Neural progenitor cell (in vitro differentiated cells): ENCODE results near the gene NSMCE1. TPM values are rescaled to one million over a fixed set of nuclear protein-coding genes. Genes with fewer than 3 reads are reported as not detected.
"Not testable (repeated sequence)": the region's sequence is repeated elsewhere in the genome, so short reads cannot be mapped to it uniquely, and the experiment has no call there.

Source experiments
- DNase-seq: peaks from one replicate; pipeline ENCODE4 v3.0.0-alpha.2; 2016; ENCODE audit warnings: low spot score
- H2AFZ ChIP-seq: fragments of 200-600 bp; sonication (generic); replicated peaks from 2 replicates; pipeline ENCODE4 v1.6.1; 2016; ENCODE audit warnings: antibody characterized with exemption
- H3F3A ChIP-seq: fragments of 200-600 bp; sonication (generic); 2 replicates; pipeline ENCODE4 v1.6.1; 2016; ENCODE audit warnings: antibody characterized with exemption, low read depth
- H3K27ac ChIP-seq: fragments of 200-600 bp; sonication (generic); 2 replicates; pipeline ENCODE4 v1.5.1; 2016; ENCODE audit warnings: mild to moderate bottlenecking
- H3K27me3 ChIP-seq: fragments of 200-600 bp; sonication (generic); 2 replicates; pipeline ENCODE4 v1.6.1; 2016; ENCODE audit warnings: mild to moderate bottlenecking, moderate library complexity
- H3K36me3 ChIP-seq: fragments of 200-600 bp; sonication (generic); 2 replicates; pipeline ENCODE4 v1.5.1; 2016
- H3K4me1 ChIP-seq: fragments of 200-600 bp; sonication (generic); 2 replicates; pipeline ENCODE4 v1.6.1; 2016; ENCODE audit warnings: mixed run types
- H3K4me2 ChIP-seq: fragments of 200-600 bp; sonication (generic); 2 replicates; pipeline ENCODE4 v1.6.1; 2016
- H3K4me3 ChIP-seq: fragments of 200-600 bp; sonication (generic); 2 replicates; pipeline ENCODE4 v1.5.1; 2016
- H3K79me2 ChIP-seq: fragments of 200-600 bp; sonication (generic); 2 replicates; pipeline ENCODE4 v1.6.1; 2016; ENCODE audit warnings: low read depth
- H3K9ac ChIP-seq: fragments of 200-600 bp; sonication (generic); 2 replicates; pipeline ENCODE4 v1.6.1; 2016
- H3K9me3 ChIP-seq: fragments of 200-600 bp; sonication (generic); 2 replicates; pipeline ENCODE4 v1.5.1; 2016; ENCODE audit warnings: low read depth
- H4K20me1 ChIP-seq: fragments of 200-600 bp; sonication (generic); 2 replicates; pipeline ENCODE4 v1.6.1; 2016; ENCODE audit warnings: low read depth
- H3K27ac Mint-ChIP-seq: 3 replicates; pipeline ENCODE4 v1.8.0; 2021; ENCODE audit warnings: mixed read lengths
- H3K27me3 Mint-ChIP-seq: 2 replicates; pipeline ENCODE4 v1.8.0; 2022; ENCODE audit warnings: low read depth, mild to moderate bottlenecking, inconsistent platforms, moderate library complexity, mixed read lengths; ENCODE audit not compliant: insufficient read depth
- H3K36me3 Mint-ChIP-seq: 3 replicates; pipeline ENCODE4 v1.8.0; 2021; ENCODE audit warnings: mixed read lengths
- H3K4me1 Mint-ChIP-seq: 3 replicates; pipeline ENCODE4 v1.8.0; 2021; ENCODE audit warnings: mixed read lengths
- H3K4me3 Mint-ChIP-seq: 3 replicates; pipeline ENCODE4 v1.8.0; 2021; ENCODE audit warnings: mild to moderate bottlenecking, moderate library complexity, mixed read lengths
- H3K9me3 Mint-ChIP-seq: 3 replicates; pipeline ENCODE4 v1.8.0; 2020; ENCODE audit warnings: mixed read lengths
- CTCF ChIP-seq: fragments of 200-600 bp; sonication (generic); IDR thresholded peaks from 2 replicates; pipeline ENCODE4 v1.5.1; 2017; ENCODE audit warnings: antibody characterized with exemption, mild to moderate bottlenecking
- EZH2 ChIP-seq: fragments of 200-600 bp; sonication (generic); IDR thresholded peaks from 2 replicates; pipeline ENCODE4 v1.6.1; 2017; ENCODE audit warnings: antibody characterized with exemption, mild to moderate bottlenecking, moderate library complexity
- EZH2phosphoT487 ChIP-seq: fragments of 200-600 bp; sonication (generic); IDR thresholded peaks from 2 replicates; pipeline ENCODE4 v1.6.1; 2017; ENCODE audit warnings: antibody characterized with exemption
- total RNA-seq: library from RNA; depleted of rRNA; stranded (reverse); fragments of >200 nt; gene quantifications from 2 replicates; pipeline ENCODE4 v1.2.3, GENCODE V29; 2015; ENCODE audit warnings: low replicate concordance

Gene NSMCE1
- total RNA-seq, 1 donor from 2014 or later = 83.4 TPM

- H3K4me3 ChIP-seq = no peak overlapping the region
- H3K4me2 ChIP-seq = no peak overlapping the region
- no peaks in the 10 kb centered on the region for H3K4me1 ChIP-seq
- H3K79me2 ChIP-seq = peaks cover under 1% of the 10 kb centered on the region
- TF ChIP-seq EZH2 (no peak), EZH2phosphoT487 (no peak), CTCF (no peak)
- H3K27me3 Mint-ChIP-seq = no peaks in the 10 kb centered on the region
- H3K9me3 ChIP-seq = no peaks in the 10 kb centered on the region
- no peak overlapping the region for H3K27ac ChIP-seq
- H3K36me3 ChIP-seq = no peaks in the 10 kb centered on the region
- no peak overlapping the region for H3K9ac ChIP-seq
- H3K9me3 Mint-ChIP-seq = no peaks in the 10 kb centered on the region
- H3K36me3 Mint-ChIP-seq = no peaks in the 10 kb centered on the region
- no peak for DNase-seq
- no peaks in the 10 kb centered on the region for H3F3A ChIP-seq
- peaks cover 12% of the 10 kb centered on the region for H3K4me1 Mint-ChIP-seq
- H3K4me3 Mint-ChIP-seq = no peak overlapping the region
- no peaks in the 10 kb centered on the region for H4K20me1 ChIP-seq
- H3K27me3 ChIP-seq = no peaks in the 10 kb centered on the region
- no peak overlapping the region for H2AFZ ChIP-seq
- no peak overlapping the region for H3K27ac Mint-ChIP-seq
Measured at GRCh38 chr16:27273330-27273669, 4.7 kb upstream of the NSMCE1 start.

GRCh38 chr16:27272697-27273096 lies 4.1 kb upstream of the NSMCE1 start:
- not testable (repeated sequence) for H3K36me3 ChIP-seq, H3K4me1 ChIP-seq, H2AFZ ChIP-seq, H3K9ac ChIP-seq, H3K27ac Mint-ChIP-seq, H3K27ac ChIP-seq, H3K9me3 ChIP-seq, H3K4me2 ChIP-seq, H3K4me3 ChIP-seq, H4K20me1 ChIP-seq, H3F3A ChIP-seq, H3K27me3 Mint-ChIP-seq, H3K4me3 Mint-ChIP-seq, H3K9me3 Mint-ChIP-seq, H3K36me3 Mint-ChIP-seq, DNase-seq, H3K27me3 ChIP-seq, H3K79me2 ChIP-seq
- H3K4me1 Mint-ChIP-seq = peaks cover 15% of the 10 kb centered on the region

- Mint-ChIP-seq H3K36me3 (no peaks in the 10 kb centered on the region), H3K4me3 (no peak overlapping the region), H3K9me3 (no peaks in the 10 kb centered on the region), H3K27me3 (no peaks in the 10 kb centered on the region), H3K4me1 (peaks cover 15% of the 10 kb centered on the region), H3K27ac (no peak overlapping the region)
- Histone ChIP-seq H3K9ac (no peak overlapping the region), H3K4me1 (no peaks in the 10 kb centered on the region), H3K36me3 (no peaks in the 10 kb centered on the region), H3K27ac (no peak overlapping the region), H3K4me3 (no peak overlapping the region), H3K9me3 (no peaks in the 10 kb centered on the region), H3K79me2 (peaks cover 9% of the 10 kb centered on the region), H2AFZ (no peak overlapping the region), H3F3A (no peaks in the 10 kb centered on the region), H4K20me1 (no peaks in the 10 kb centered on the region), H3K27me3 (no peaks in the 10 kb centered on the region), H3K4me2 (no peak overlapping the region)
- no peak for DNase-seq
- no peak for TF ChIP-seq EZH2phosphoT487
- TF ChIP-seq EZH2 = no peak
- TF ChIP-seq CTCF = no peak
Measured at GRCh38 chr16:27272076-27272475, 3.5 kb upstream of the NSMCE1 start.

GRCh38 chr16:27270349-27270748 lies 1.8 kb upstream of the NSMCE1 start:
- no peak overlapping the region for H3K27ac Mint-ChIP-seq
- no peaks in the 10 kb centered on the region for H3K27me3 ChIP-seq
- TF ChIP-seq EZH2phosphoT487 (no peak), EZH2 (no peak), CTCF (no peak)
- H3K36me3 ChIP-seq = no peaks in the 10 kb centered on the region
- no peaks in the 10 kb centered on the region for H3K9me3 Mint-ChIP-seq
- H3K27me3 Mint-ChIP-seq = no peaks in the 10 kb centered on the region
- no peaks in the 10 kb centered on the region for H3K9me3 ChIP-seq
- H4K20me1 ChIP-seq = no peaks in the 10 kb centered on the region
- H3K4me1 ChIP-seq = no peaks in the 10 kb centered on the region
- H3K27ac ChIP-seq = no peak overlapping the region
- H3K4me3 Mint-ChIP-seq = no peak overlapping the region
- H3K9ac ChIP-seq = no peak overlapping the region
- no peak overlapping the region for H2AFZ ChIP-seq
- no peak overlapping the region for H3K4me3 ChIP-seq
- H3K79me2 ChIP-seq = peaks cover 9% of the 10 kb centered on the region
- no peaks in the 10 kb centered on the region for H3F3A ChIP-seq
- H3K36me3 Mint-ChIP-seq = no peaks in the 10 kb centered on the region
- DNase-seq = no peak
- H3K4me1 Mint-ChIP-seq = peaks cover 15% of the 10 kb centered on the region
- H3K4me2 ChIP-seq = no peak overlapping the region
